Fibroblast of mammary gland (primary cell): ENCODE measurements around the gene MDM1.

Source experiments
- DNase-seq: peaks from one replicate; pipeline ENCODE4 v3.0.0-alpha.2; 2010; ENCODE audit warnings: low read depth
- H3K4me3 ChIP-seq: 2 replicates; pipeline ENCODE4 v1.5.1; 2011; ENCODE audit warnings: low read depth, mild to moderate bottlenecking, low read length, moderate library complexity; ENCODE audit not compliant: control insufficient read depth
- TF ChIP-seq, protein P1 (sequence below): conservative IDR thresholded peaks from 2 replicates; pipeline ENCODE4 v1.5.1; 2011; ENCODE audit warnings: low read depth, low read length, inconsistent platforms; ENCODE audit not compliant: control insufficient read depth, insufficient read depth

Gene MDM1

GRCh38 chr12:68310370-68310769 is 21.8 kb downstream of the MDM1 start:
- peak; percentile 78 for DNase-seq
- TF ChIP-seq, protein P1, sequence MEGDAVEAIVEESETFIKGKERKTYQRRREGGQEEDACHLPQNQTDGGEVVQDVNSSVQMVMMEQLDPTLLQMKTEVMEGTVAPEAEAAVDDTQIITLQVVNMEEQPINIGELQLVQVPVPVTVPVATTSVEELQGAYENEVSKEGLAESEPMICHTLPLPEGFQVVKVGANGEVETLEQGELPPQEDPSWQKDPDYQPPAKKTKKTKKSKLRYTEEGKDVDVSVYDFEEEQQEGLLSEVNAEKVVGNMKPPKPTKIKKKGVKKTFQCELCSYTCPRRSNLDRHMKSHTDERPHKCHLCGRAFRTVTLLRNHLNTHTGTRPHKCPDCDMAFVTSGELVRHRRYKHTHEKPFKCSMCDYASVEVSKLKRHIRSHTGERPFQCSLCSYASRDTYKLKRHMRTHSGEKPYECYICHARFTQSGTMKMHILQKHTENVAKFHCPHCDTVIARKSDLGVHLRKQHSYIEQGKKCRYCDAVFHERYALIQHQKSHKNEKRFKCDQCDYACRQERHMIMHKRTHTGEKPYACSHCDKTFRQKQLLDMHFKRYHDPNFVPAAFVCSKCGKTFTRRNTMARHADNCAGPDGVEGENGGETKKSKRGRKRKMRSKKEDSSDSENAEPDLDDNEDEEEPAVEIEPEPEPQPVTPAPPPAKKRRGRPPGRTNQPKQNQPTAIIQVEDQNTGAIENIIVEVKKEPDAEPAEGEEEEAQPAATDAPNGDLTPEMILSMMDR, result no peak
- no peak overlapping the region for H3K4me3 ChIP-seq

GRCh38 chr12:68306564-68306963 is 25.6 kb downstream of the MDM1 start:
- no peak for DNase-seq
- TF ChIP-seq, protein P1, result no peak

GRCh38 chr12:68305278-68305677 is 26.9 kb downstream of the MDM1 start:
- TF ChIP-seq, protein P1, result no peak
- H3K4me3 ChIP-seq, result no peak overlapping the region
- no peak for DNase-seq

More at GRCh38 chr12:68306564-68306963, 25.6 kb downstream of the MDM1 start:
- no peak overlapping the region for H3K4me3 ChIP-seq

DNA sequence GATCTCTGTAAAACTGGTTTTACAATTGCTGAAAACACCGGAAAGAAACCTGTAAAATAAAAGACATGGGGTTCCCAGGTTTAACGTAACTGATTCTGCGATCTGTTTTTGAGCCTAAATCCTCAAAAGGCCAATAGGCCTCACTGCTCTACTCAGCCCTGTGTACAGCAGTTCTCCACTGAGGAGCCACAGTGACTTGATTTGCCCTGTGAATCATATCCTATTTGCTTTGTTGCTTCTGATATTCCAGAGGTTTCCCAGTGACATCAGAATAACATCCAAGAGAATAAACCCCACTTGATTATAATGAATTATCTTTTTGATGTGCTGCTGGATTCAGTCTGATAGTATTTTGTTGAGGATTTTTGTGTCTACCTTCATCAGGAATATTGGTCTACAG is 27.5 kb downstream of the MDM1 start:
- no peak overlapping the region for H3K4me3 ChIP-seq
- TF ChIP-seq, protein P1, result no peak
- peak; percentile 31 for DNase-seq

DNA sequence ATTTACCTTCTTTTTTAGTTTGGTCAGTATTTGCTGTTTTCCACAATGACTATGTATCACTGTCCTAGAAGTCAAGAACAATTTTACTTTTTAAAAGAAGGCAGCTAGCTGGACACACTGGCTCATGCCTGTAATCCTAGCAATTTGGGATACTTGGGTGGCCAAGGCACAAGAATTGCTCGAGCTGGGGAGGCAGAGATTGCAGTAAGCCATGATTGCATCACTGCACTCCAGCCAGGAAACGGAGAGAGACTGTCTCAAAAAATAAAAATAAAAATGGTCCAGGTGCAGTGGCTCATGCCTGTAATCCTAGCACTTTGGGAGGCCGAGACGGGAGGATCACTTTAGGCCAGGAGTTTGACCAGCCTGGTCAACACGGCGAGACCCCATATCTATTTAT is 28.3 kb downstream of the MDM1 start:
- TF ChIP-seq, protein P1, result no peak
- peak; percentile 23 for DNase-seq
- H3K4me3 ChIP-seq, result no peak overlapping the region

DNA sequence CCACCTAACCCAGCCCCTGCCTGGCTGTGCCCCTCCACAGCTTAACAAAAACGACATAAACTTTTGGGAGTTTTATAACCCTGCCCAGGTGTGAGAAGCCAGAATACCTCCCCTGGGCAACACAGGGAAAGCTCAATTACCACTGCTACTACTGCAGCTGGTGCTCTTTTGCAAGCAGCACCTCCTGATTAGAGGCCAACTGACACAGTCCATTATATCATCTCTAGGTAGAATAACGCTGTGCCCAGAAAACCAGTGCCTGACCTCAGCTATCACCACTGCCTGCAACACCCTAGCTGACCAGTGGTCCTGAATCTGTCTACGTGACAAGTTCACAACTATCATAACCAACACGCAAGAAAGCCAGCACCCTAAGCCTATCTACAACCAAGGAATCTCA is 34.2 kb downstream of the MDM1 start:
- TF ChIP-seq, protein P1, result no peak
- no peak for DNase-seq
- H3K4me3 ChIP-seq, result no peak overlapping the region

- no peak for DNase-seq
- H3K4me3 ChIP-seq, result no peak overlapping the region
- TF ChIP-seq, protein P1, result no peak
Measured at GRCh38 chr12:68294251-68294650, 37.9 kb downstream of the MDM1 start.
